GM18505 (cell line): Measurements from ENCODE around the gene AKAP9.
"Not testable (repeated sequence)": the region's sequence is repeated elsewhere in the genome, so short reads cannot be mapped to it uniquely, and the experiment has no call there.

Source experiments
- ATAC-seq: cut with Tn5 transposase; IDR thresholded peaks from one replicate; pipeline ENCODE4 v1.9.1; 2021; ENCODE audit not compliant: unreplicated experiment
- POLR2A ChIP-seq: IDR thresholded peaks from 4 replicates; pipeline ENCODE4 v1.6.1; 2011; ENCODE audit warnings: borderline replicate concordance; ENCODE audit not compliant: insufficient read depth, insufficient read length; ENCODE audit errors: extremely low read depth

AKAP9 gene

GRCh38 chr7:92010215-92010614, 69.6 kb downstream of the AKAP9 start:
- no peak for ATAC-seq
- no peak for TF ChIP-seq POLR2A

GRCh38 chr7:92013611-92014010, 72.9 kb downstream of the AKAP9 start:
- ATAC-seq, result no peak
- TF ChIP-seq POLR2A, result no peak

GRCh38 chr7:92020636-92021035, 80.0 kb downstream of the AKAP9 start:
- no peak for ATAC-seq
- no peak for TF ChIP-seq POLR2A

GRCh38 chr7:92025260-92025659, 84.6 kb downstream of the AKAP9 start:
- no peak for ATAC-seq
- no peak for TF ChIP-seq POLR2A

GRCh38 chr7:92026635-92027034, 86.0 kb downstream of the AKAP9 start:
- ATAC-seq, result not testable (repeated sequence)

- ATAC-seq, result not testable (repeated sequence)
Measured at GRCh38 chr7:92027128-92027527, 86.5 kb downstream of the AKAP9 start.

- ATAC-seq, result no peak
- TF ChIP-seq POLR2A, result no peak
Measured at GRCh38 chr7:92028226-92028625, 87.6 kb downstream of the AKAP9 start.

GRCh38 chr7:92028686-92029085, 88.0 kb downstream of the AKAP9 start:
- no peak for ATAC-seq
- TF ChIP-seq POLR2A, result no peak

- no peak for TF ChIP-seq POLR2A
- ATAC-seq, result no peak
Measured at GRCh38 chr7:92034116-92034515, 93.5 kb downstream of the AKAP9 start.

- no peak for TF ChIP-seq POLR2A
- ATAC-seq, result no peak
Measured at GRCh38 chr7:92035576-92035975, 94.9 kb downstream of the AKAP9 start.

- no peak for ATAC-seq
Measured at GRCh38 chr7:92039900-92040299, 99.2 kb downstream of the AKAP9 start.

GRCh38 chr7:92042056-92042737, 101.5 kb downstream of the AKAP9 start:
- TF ChIP-seq POLR2A, result no peak
- ATAC-seq, result no peak

More at GRCh38 chr7:92039900-92040299, 99.2 kb downstream of the AKAP9 start:
- TF ChIP-seq POLR2A, result no peak

GRCh38 chr7:92043098-92043497, 102.4 kb downstream of the AKAP9 start:
- no peak for TF ChIP-seq POLR2A
- ATAC-seq, result no peak

- ATAC-seq, result no peak
- TF ChIP-seq POLR2A, result no peak
Measured at GRCh38 chr7:92043637-92044036, 103.0 kb downstream of the AKAP9 start.

- no peak for TF ChIP-seq POLR2A
- ATAC-seq, result no peak
Measured at GRCh38 chr7:92044148-92044547, 103.5 kb downstream of the AKAP9 start.
